HG03571 (cell line): ENCODE results near the gene SUPT4H1.

Experiments
- ATAC-seq: cut with Tn5 transposase; IDR thresholded peaks from one replicate; pipeline ENCODE4 v1.9.1; 2021; ENCODE audit not compliant: unreplicated experiment

Gene SUPT4H1

GRCh38 chr17:58381124-58382035 lies 29.4 kb upstream of the SUPT4H1 start:
- no peak for ATAC-seq

GRCh38 chr17:58380207-58381123 lies 28.5 kb upstream of the SUPT4H1 start:
- ATAC-seq, result no peak

GRCh38 chr17:58379511-58379824 lies 27.5 kb upstream of the SUPT4H1 start:
- no peak for ATAC-seq

- no peak for ATAC-seq
Measured at GRCh38 chr17:58378733-58379510, 26.9 kb upstream of the SUPT4H1 start.

GRCh38 chr17:58377661-58378060 lies 25.7 kb upstream of the SUPT4H1 start:
- ATAC-seq, result no peak

- ATAC-seq, result no peak
Measured at GRCh38 chr17:58377093-58377601, 25.1 kb upstream of the SUPT4H1 start.

- no peak for ATAC-seq
Measured at GRCh38 chr17:58376472-58377000, 24.5 kb upstream of the SUPT4H1 start.

GRCh38 chr17:58375811-58376210 lies 23.8 kb upstream of the SUPT4H1 start:
- ATAC-seq, result no peak

GRCh38 chr17:58375256-58375655 lies 23.3 kb upstream of the SUPT4H1 start:
- no peak for ATAC-seq

- no peak for ATAC-seq
Measured at GRCh38 chr17:58373923-58374322, 21.9 kb upstream of the SUPT4H1 start.

GRCh38 chr17:58373003-58373402 lies 21.0 kb upstream of the SUPT4H1 start:
- no peak for ATAC-seq

GRCh38 chr17:58371300-58371950 lies 19.4 kb upstream of the SUPT4H1 start:
- ATAC-seq, result no peak

GRCh38 chr17:58370716-58371115 lies 18.7 kb upstream of the SUPT4H1 start:
- ATAC-seq, result no peak

- no peak for ATAC-seq
Measured at GRCh38 chr17:58370309-58370708, 18.3 kb upstream of the SUPT4H1 start.

GRCh38 chr17:58369214-58370031 lies 17.4 kb upstream of the SUPT4H1 start:
- no peak for ATAC-seq

- no peak for ATAC-seq
Measured at GRCh38 chr17:58368860-58369213, 16.8 kb upstream of the SUPT4H1 start.

- ATAC-seq, result no peak
Measured at GRCh38 chr17:58367461-58367860, 15.5 kb upstream of the SUPT4H1 start.

GRCh38 chr17:58365980-58366595 lies 14.1 kb upstream of the SUPT4H1 start:
- ATAC-seq, result no peak
